IMR-90 (cell line): ENCODE data around the gene CKLF. TPM values are rescaled to one million over a fixed set of nuclear protein-coding genes. Genes with fewer than 3 reads are reported as not detected.

ENCODE experiments used
- ATAC-seq: fragments of 200-7000 bp; cut with Tn5 transposase; 2 replicates; pipeline ENCODE4 v1.9.1; 2020; ENCODE audit warnings: low read depth, mild to moderate bottlenecking, moderate library complexity
- BruUV-seq: library from RNA; stranded (reverse); fragments of 400-500 nt; replicated peaks from 2 replicates; lab custom pipeline; 2021; lab: Mats Ljungman, UMichigan
- CTCF ChIA-PET: fragments of 300-600 bp; formaldehyde crosslinking; extraction: SDS; loops from one replicate; lab custom pipeline; 2021; ENCODE audit warnings: antibody characterized with exemption; lab: Yijun Ruan, JAX
- POLR2A ChIA-PET: fragments of 300-600 bp; sonication (Branson Sonifier 250); formaldehyde crosslinking; loops from one replicate; lab custom pipeline; 2022; ENCODE audit warnings: antibody characterized with exemption; ENCODE audit not compliant: unreplicated experiment; lab: Charles Lee
- DNase-seq: peaks from one replicate; pipeline ENCODE4 v3.0.0; 2013
- H2AFZ ChIP-seq: replicated peaks from 2 replicates; pipeline ENCODE3; 2013; ENCODE audit warnings: low read length, mild to moderate bottlenecking; ENCODE audit not compliant: poor library complexity
- H2AK5ac ChIP-seq: 2 replicates; pipeline ENCODE4 v1.6.1; 2013; ENCODE audit warnings: low read depth, low read length, inconsistent platforms
- H2AK9ac ChIP-seq: replicated peaks from 2 replicates; pipeline ENCODE3; 2013; ENCODE audit warnings: mild to moderate bottlenecking, low read depth, low read length, moderate library complexity; ENCODE audit not compliant: poor library complexity
- H2BK120ac ChIP-seq: 2 replicates; pipeline ENCODE4 v1.6.1; 2013; ENCODE audit warnings: low read depth, low read length, inconsistent platforms
- H2BK15ac ChIP-seq: 3 replicates; pipeline ENCODE4 v1.6.1; 2013; ENCODE audit warnings: low read depth, low read length, inconsistent platforms
- H2BK20ac ChIP-seq: 2 replicates; pipeline ENCODE4 v1.6.1; 2013; ENCODE audit warnings: low read depth, mild to moderate bottlenecking, inconsistent platforms, low read length, moderate library complexity
- H2BK5ac ChIP-seq: 2 replicates; pipeline ENCODE4 v1.6.1; 2013; ENCODE audit warnings: mild to moderate bottlenecking, low read depth, low read length, inconsistent platforms; ENCODE audit not compliant: poor library complexity, severe bottlenecking
- H3K14ac ChIP-seq: replicated peaks from 2 replicates; pipeline ENCODE4 v1.6.1; 2013; ENCODE audit warnings: low read depth, low read length, inconsistent platforms
- H3K18ac ChIP-seq: 2 replicates; pipeline ENCODE4 v1.6.1; 2013; ENCODE audit warnings: low read depth, low read length, control low read depth
- H3K23ac ChIP-seq: 2 replicates; pipeline ENCODE4 v1.6.1; 2013; ENCODE audit warnings: low read depth, low read length, inconsistent platforms
- H3K27ac ChIP-seq: 2 replicates; pipeline ENCODE4 v1.5.1; 2013; ENCODE audit warnings: mild to moderate bottlenecking, control low read depth, low read length; ENCODE audit not compliant: insufficient read depth
- H3K27me3 ChIP-seq: 2 replicates; pipeline ENCODE4 v1.6.1; 2013; ENCODE audit warnings: low read length; ENCODE audit not compliant: control insufficient read depth, insufficient read depth
- H3K36me3 ChIP-seq: 2 replicates; pipeline ENCODE4 v1.6.1; 2013; ENCODE audit warnings: low read length, mixed read lengths; ENCODE audit not compliant: control insufficient read depth, insufficient read depth
- H3K4ac ChIP-seq: 2 replicates; pipeline ENCODE4 v1.6.1; 2013; ENCODE audit warnings: low read depth, low read length, inconsistent platforms
- H3K4me1 ChIP-seq: 2 replicates; pipeline ENCODE4 v1.6.1; 2013; ENCODE audit warnings: low read length, mixed read lengths; ENCODE audit not compliant: control insufficient read depth, insufficient read depth
- H3K4me2 ChIP-seq: 2 replicates; pipeline ENCODE4 v1.6.1; 2013; ENCODE audit warnings: low read depth, mild to moderate bottlenecking, control low read depth, low read length, moderate library complexity
- H3K4me3 ChIP-seq: 2 replicates; pipeline ENCODE4 v1.5.1; 2013; ENCODE audit warnings: low read depth, mild to moderate bottlenecking, control low read depth, low read length, moderate library complexity; ENCODE audit not compliant: insufficient read depth
- H3K56ac ChIP-seq: 2 replicates; pipeline ENCODE4 v1.6.1; 2013; ENCODE audit warnings: low read length, inconsistent platforms; ENCODE audit not compliant: insufficient read depth; ENCODE audit errors: extremely low read depth
- H3K79me1 ChIP-seq, 2 experiments: 2 replicates each; pipeline ENCODE4 v1.6.1; 2013; ENCODE audit warnings: low read length in 2 of 2, inconsistent platforms in 1 of 2, low read depth in 1 of 2
- H3K9ac ChIP-seq: 2 replicates; pipeline ENCODE4 v1.6.1; 2013; ENCODE audit warnings: low read depth, low read length, control low read depth
- H3K9me1 ChIP-seq: 2 replicates; pipeline ENCODE4 v1.6.1; 2013; ENCODE audit warnings: low read length, inconsistent platforms; ENCODE audit not compliant: insufficient read depth
- H3K9me3 ChIP-seq: 2 replicates; pipeline ENCODE4 v1.6.1; 2013; ENCODE audit warnings: low read length; ENCODE audit not compliant: control insufficient read depth, insufficient read depth
- H4K20me1 ChIP-seq: 2 replicates; pipeline ENCODE4 v1.6.1; 2013; ENCODE audit warnings: low read length, inconsistent platforms; ENCODE audit not compliant: insufficient read depth
- H4K5ac ChIP-seq: 2 replicates; pipeline ENCODE4 v1.6.1; 2013; ENCODE audit warnings: mild to moderate bottlenecking, low read depth, low read length, control low read depth
- H4K8ac ChIP-seq, 2 experiments: 2 replicates each; pipeline ENCODE4 v1.6.1; 2013; ENCODE audit warnings: low read depth in 2 of 2, low read length in 2 of 2, control low read depth in 1 of 2, inconsistent platforms in 1 of 2
- H4K91ac ChIP-seq: 2 replicates; pipeline ENCODE4 v1.6.1; 2013; ENCODE audit warnings: low read depth, low read length, inconsistent platforms; ENCODE audit not compliant: insufficient read depth
- CEBPB ChIP-seq: IDR thresholded peaks from 2 replicates; pipeline ENCODE4 v1.6.1; 2012; ENCODE audit warnings: low read depth, low read length, improper control_type of control experiment
- CTCF ChIP-seq: conservative IDR thresholded peaks from 2 replicates; pipeline ENCODE4 v1.5.1; 2012; ENCODE audit warnings: mild to moderate bottlenecking, low read depth, low read length, improper control_type of control experiment
- NFE2L2 ChIP-seq: fragments of 150-350 bp; IDR thresholded peaks from 2 replicates; pipeline ENCODE4 v1.6.1; 2016; ENCODE audit warnings: low read depth, mild to moderate bottlenecking, low read length
- POLR2A ChIP-seq: IDR thresholded peaks from 2 replicates; pipeline ENCODE4 v1.6.1; 2012; ENCODE audit warnings: mild to moderate bottlenecking, low read depth, low read length
- RAD21 ChIP-seq: IDR thresholded peaks from 2 replicates; pipeline ENCODE4 v1.6.1; 2012; ENCODE audit warnings: low read length, improper control_type of control experiment
- USF2 ChIP-seq: fragments of 150-350 bp; IDR thresholded peaks from 2 replicates; pipeline ENCODE4 v1.6.1; 2017; ENCODE audit warnings: mild to moderate bottlenecking, antibody characterized with exemption, low read length, low read depth
- whole genome bisulfite sequencing, 2 experiments: methylation state at CpG; one replicate each; pipeline versions ENCODE4 v1.1.5 to v1.1.7; 2013; ENCODE audit warnings: missing lambda C conversion rate in 2 of 2; ENCODE audit not compliant: insufficient read length in 1 of 2; ENCODE audit errors: extremely low coverage in 2 of 2; 5-methylcytosine and 5-hydroxymethylcytosine counted together
- dilution Hi-C: fragments of 300-500 bp; cut with HindIII; formaldehyde crosslinking; loops from one replicate; pipeline ENCODE4 v1.14.3; 2018; ENCODE audit warnings: low sequenced_read_pairs; ENCODE audit not compliant: unreplicated experiment
- in situ Hi-C: fragments of 300-500 bp; cut with MboI; formaldehyde crosslinking; loops from 3 replicates; pipeline ENCODE4 v1.14.3; 2019; ENCODE audit warnings: low sequenced_read_pairs, inconsistent platforms, mixed read lengths
- intact Hi-C: fragments of 100-400 bp; cut with micrococcal nuclease; formaldehyde crosslinking; loops from 2 replicates; pipeline ENCODE4 v1.10.0; 2022
- polyA plus RNA-seq, 3 experiments: library from polyadenylated mRNA; depleted of rRNA; stranded (reverse); fragments of >200 nt; gene quantifications; 2 replicates each; pipeline ENCODE4 v1.2.3, GENCODE V29; 2012; ENCODE audit warnings: low replicate concordance in 1 of 3
- total RNA-seq: library from RNA; depleted of rRNA; stranded (reverse); fragments of >200 nt; gene quantifications from 2 replicates; pipeline ENCODE4 v1.2.3, GENCODE V29; 2012

The CKLF gene
- total and polyA plus RNA-seq, 2 of the 4 experiments (the other 2 are of a cell fraction) = 60.8 to 92.2 TPM

GRCh38 chr16:66508914-66509496, 43.4 kb upstream of the CKLF start:
- peaks cover 3% of the 10 kb centered on the region; the same call in 1 of the 2 replicates for H3K36me3 ChIP-seq
- H3K4ac ChIP-seq = no peak overlapping the region
- no peak overlapping the region for H3K14ac ChIP-seq
- BruUV-seq = no TSS peak
- intact Hi-C loops (no loop called here), in situ Hi-C loops (no loop called here), dilution Hi-C loops (no loop called here)
- no peak overlapping the region for H2AK9ac ChIP-seq
- no peak overlapping the region for H3K56ac ChIP-seq
- POLR2A ChIA-PET = no interaction called here
- H3K4me1 ChIP-seq = peaks cover 19% of the 10 kb centered on the region
- no peak overlapping the region for H2BK120ac ChIP-seq
- H3K9ac ChIP-seq = no peak overlapping the region
- no peak overlapping the region for H2AK5ac ChIP-seq
- ATAC-seq (no peak), DNase-seq (no peak)
- H3K4me2 ChIP-seq = no peak overlapping the region
- TF ChIP-seq CTCF (no peak), NFE2L2 (no peak), POLR2A (no peak), CEBPB (no peak), RAD21 (no peak), USF2 (no peak)
- 100% methylated on average over 2 of the region's 9 CpGs; no CpG with 5 or more reads in 1 of the 2 experiments for WGBS, 2 experiments
- no peak overlapping the region for H3K4me3 ChIP-seq
- peaks cover 0 to 10% of the 10 kb centered on the region in 2 experiments; a peak in 1 of 4 replicates for H3K79me1 ChIP-seq
- no peak overlapping the region for H2BK15ac ChIP-seq
- CTCF ChIA-PET = no interaction called here
- no peak overlapping the region for H3K27ac ChIP-seq
- no peak overlapping the region for H3K23ac ChIP-seq
- no peaks in the 10 kb centered on the region for H3K9me3 ChIP-seq
- H4K20me1 ChIP-seq = peaks cover 2% of the 10 kb centered on the region; the same call in 1 of the 2 replicates
- no peaks in the 10 kb centered on the region for H3K27me3 ChIP-seq
- H4K91ac ChIP-seq = no peak overlapping the region
- H3K18ac ChIP-seq = no peak overlapping the region
- H4K8ac ChIP-seq = no peak overlapping the region
- H2BK5ac ChIP-seq = no peak overlapping the region
- H2BK20ac ChIP-seq = no peak overlapping the region
- H4K5ac ChIP-seq = no peak overlapping the region
- H3K9me1 ChIP-seq = peaks cover 25% of the 10 kb centered on the region
- H2AFZ ChIP-seq = peak overlapping the region; percentile 13
